NB4 (cell line): ENCODE results near the gene KRT1.

Source experiments
- CTCF ChIP-seq: IDR thresholded peaks from one replicate; pipeline ENCODE4 v1.5.1; 2012; ENCODE audit warnings: low read depth, low read length
- MAX ChIP-seq: IDR thresholded peaks from 2 replicates; pipeline ENCODE4 v1.6.1; 2011; ENCODE audit warnings: low read depth, low read length
- MYC ChIP-seq: IDR thresholded peaks from 2 replicates; pipeline ENCODE4 v1.6.1; 2011; ENCODE audit warnings: low read depth, low read length
- POLR2A ChIP-seq: IDR thresholded peaks from 2 replicates; pipeline ENCODE4 v1.6.1; 2011; ENCODE audit warnings: mild to moderate bottlenecking; ENCODE audit not compliant: insufficient read length; ENCODE audit errors: extremely low read depth

- TF ChIP-seq CTCF (no peak), POLR2A (no peak), MYC (no peak), MAX (no peak)
Observed at GRCh38 chr12:52669426-52669825, 10.8 kb downstream of the KRT1 start.
